H9 (cell line): Measurements from ENCODE around the gene SPAG17. TPM values are rescaled to one million over a fixed set of nuclear protein-coding genes. Genes with fewer than 3 reads are reported as not detected.

Source experiments
- DNase-seq: peaks from one replicate; pipeline ENCODE4 v3.0.0-alpha.2; 2017
- H2AFZ ChIP-seq: one replicate; pipeline ENCODE4 v1.6.1; 2013; ENCODE audit warnings: mild to moderate bottlenecking, low read length, control low read depth, moderate library complexity
- H2AK5ac ChIP-seq: 2 replicates; pipeline ENCODE4 v1.6.1; 2013; ENCODE audit warnings: low read length, control low read depth, mixed read lengths; ENCODE audit not compliant: insufficient read length
- H2BK120ac ChIP-seq: one replicate; pipeline ENCODE4 v1.6.1; 2013; ENCODE audit warnings: low read depth, mild to moderate bottlenecking, low read length, control low read depth, inconsistent platforms; ENCODE audit not compliant: poor library complexity, severe bottlenecking
- H2BK12ac ChIP-seq: 2 replicates; pipeline ENCODE4 v1.6.1; 2013; ENCODE audit warnings: low read length, control low read depth, mixed read lengths, low read depth; ENCODE audit not compliant: insufficient read length
- H2BK15ac ChIP-seq: 2 replicates; pipeline ENCODE4 v1.6.1; 2013; ENCODE audit warnings: low read depth, low read length, control low read depth
- H2BK20ac ChIP-seq: one replicate; pipeline ENCODE4 v1.6.1; 2013; ENCODE audit warnings: low read depth, mild to moderate bottlenecking, low read length, control low read depth, inconsistent platforms; ENCODE audit not compliant: poor library complexity, severe bottlenecking
- H2BK5ac ChIP-seq: 2 replicates; pipeline ENCODE4 v1.6.1; 2013; ENCODE audit warnings: low read length, control low read depth, mixed read lengths; ENCODE audit not compliant: insufficient read length
- H3K14ac ChIP-seq: 2 replicates; pipeline ENCODE4 v1.6.1; 2013; ENCODE audit warnings: low read length, control low read depth; ENCODE audit not compliant: insufficient read depth
- H3K18ac ChIP-seq: 2 replicates; pipeline ENCODE4 v1.6.1; 2013; ENCODE audit warnings: low read depth, mild to moderate bottlenecking, mixed read lengths, low read length, control low read depth; ENCODE audit not compliant: insufficient read length
- H3K23ac ChIP-seq: 2 replicates; pipeline ENCODE4 v1.6.1; 2013; ENCODE audit warnings: low read length, control low read depth, mixed read lengths, low read depth; ENCODE audit not compliant: insufficient read length
- H3K23me2 ChIP-seq: 2 replicates; pipeline ENCODE4 v1.6.1; 2013; ENCODE audit warnings: low read depth, mild to moderate bottlenecking, mixed read lengths, low read length, control low read depth; ENCODE audit not compliant: insufficient read length, poor library complexity, severe bottlenecking
- H3K27ac ChIP-seq: 2 replicates; pipeline ENCODE4 v1.5.1; 2013; ENCODE audit warnings: low read length, control low read depth, mixed read lengths, low read depth; ENCODE audit not compliant: insufficient read length
- H3K27me3 ChIP-seq: 2 replicates; pipeline ENCODE4 v1.6.1; 2013; ENCODE audit warnings: low read length, control low read depth, inconsistent platforms; ENCODE audit not compliant: insufficient read depth
- H3K4ac ChIP-seq: 2 replicates; pipeline ENCODE4 v1.6.1; 2013; ENCODE audit warnings: low read depth, mild to moderate bottlenecking, control low read depth, inconsistent platforms, low read length, moderate library complexity
- H3K4me1 ChIP-seq: 2 replicates; pipeline ENCODE4 v1.6.1; 2013; ENCODE audit warnings: low read length, control low read depth, inconsistent platforms; ENCODE audit not compliant: insufficient read depth
- H3K4me2 ChIP-seq: 2 replicates; pipeline ENCODE4 v1.6.1; 2013; ENCODE audit warnings: low read length, control low read depth, mixed read lengths; ENCODE audit not compliant: insufficient read length, insufficient read depth
- H3K56ac ChIP-seq: 2 replicates; pipeline ENCODE4 v1.6.1; 2013; ENCODE audit warnings: low read depth, mild to moderate bottlenecking, mixed read lengths, low read length, control low read depth; ENCODE audit not compliant: insufficient read length
- H3K79me1 ChIP-seq: 2 replicates; pipeline ENCODE4 v1.6.1; 2013; ENCODE audit warnings: low read depth, mild to moderate bottlenecking, moderate library complexity, low read length, control low read depth, inconsistent platforms; ENCODE audit not compliant: insufficient read depth, poor library complexity, severe bottlenecking
- H3K79me2 ChIP-seq: 2 replicates; pipeline ENCODE4 v1.6.1; 2013; ENCODE audit warnings: low read length, control low read depth, inconsistent platforms; ENCODE audit not compliant: insufficient read depth
- H3K9ac ChIP-seq: 2 replicates; pipeline ENCODE4 v1.6.1; 2013; ENCODE audit warnings: low read length, control low read depth, mixed read lengths; ENCODE audit not compliant: insufficient read length; ENCODE audit errors: extremely low read depth
- H3K9me3 ChIP-seq: one replicate; pipeline ENCODE4 v1.6.1; 2013; ENCODE audit warnings: low read depth, low read length, inconsistent platforms; ENCODE audit not compliant: control insufficient read depth
- H3T11ph ChIP-seq: one replicate; pipeline ENCODE4 v1.6.1; 2013; ENCODE audit warnings: mild to moderate bottlenecking, low read length, control low read depth, inconsistent platforms
- H4K20me1 ChIP-seq: one replicate; pipeline ENCODE4 v1.6.1; 2013; ENCODE audit not compliant: control insufficient read depth, insufficient read length, insufficient read depth
- H4K5ac ChIP-seq: 2 replicates; pipeline ENCODE4 v1.6.1; 2013; ENCODE audit warnings: low read depth, mild to moderate bottlenecking, mixed read lengths, low read length, control low read depth; ENCODE audit not compliant: insufficient read length
- H4K8ac ChIP-seq: replicated peaks from 2 replicates; pipeline ENCODE4 v1.6.1; 2013; ENCODE audit warnings: low read length, control low read depth, mixed read lengths, low read depth; ENCODE audit not compliant: insufficient read length
- H4K91ac ChIP-seq: 2 replicates; pipeline ENCODE4 v1.6.1; 2013; ENCODE audit warnings: low read depth, mild to moderate bottlenecking, moderate library complexity, mixed read lengths, low read length, control low read depth; ENCODE audit not compliant: insufficient read length
- H3K27ac Mint-ChIP-seq, 3 experiments: 2 replicates in 2 of 3; 3 replicates in 1 of 3; pipeline ENCODE4 v1.8.0; 2020 to 2021; ENCODE audit warnings: mixed read lengths in 3 of 3, mild to moderate bottlenecking in 1 of 3, moderate library complexity in 1 of 3
- H3K27me3 Mint-ChIP-seq: 2 replicates; pipeline ENCODE4 v1.8.0; 2021; ENCODE audit warnings: low read depth, mild to moderate bottlenecking, moderate library complexity, mixed read lengths
- H3K36me3 Mint-ChIP-seq, 3 experiments: 2 replicates in 2 of 3; 3 replicates in 1 of 3; pipeline ENCODE4 v1.8.0; 2020 to 2021; ENCODE audit warnings: low read depth in 3 of 3, mixed read lengths in 3 of 3; ENCODE audit not compliant: insufficient read depth in 1 of 3
- H3K4me1 Mint-ChIP-seq, 2 experiments: 2 replicates each; pipeline ENCODE4 v1.8.0; 2020; ENCODE audit warnings: mixed read lengths in 2 of 2
- H3K4me3 Mint-ChIP-seq, 2 experiments: 2 replicates in 1 of 2; 3 replicates in 1 of 2; pipeline ENCODE4 v1.8.0; 2020 to 2021; ENCODE audit warnings: mild to moderate bottlenecking in 2 of 2, mixed read lengths in 2 of 2, moderate library complexity in 1 of 2
- H3K9me3 Mint-ChIP-seq, 2 experiments: 2 replicates in 1 of 2; 3 replicates in 1 of 2; pipeline ENCODE4 v1.8.0; 2020; ENCODE audit warnings: mild to moderate bottlenecking in 2 of 2, mixed read lengths in 2 of 2, moderate library complexity in 1 of 2
- WGBS: extraction: QIAGEN DNeasy Blood & Tissue Kit; methylation state at CpG from one replicate; pipeline ENCODE4 v1.1.7; 2013; ENCODE audit warnings: missing lambda C conversion rate, low lambda C conversion rate, mixed read lengths; ENCODE audit not compliant: insufficient read length; ENCODE audit errors: extremely low coverage; 5-methylcytosine and 5-hydroxymethylcytosine counted together
- total RNA-seq: library from RNA; stranded (reverse); gene quantifications from 2 replicates; pipeline ENCODE4 v1.2.1, GENCODE V29; 2021
- TF ChIP-seq, protein P1 (sequence below): fragments of 200-600 bp; sonication (generic); conservative IDR thresholded peaks from 3 replicates; pipeline ENCODE4 v1.8.0; 2021; ENCODE audit warnings: antibody characterized with exemption, mild to moderate bottlenecking

The SPAG17 gene
- total RNA-seq, 1 experiment from 2014 or later: 0.37 TPM

DNA sequence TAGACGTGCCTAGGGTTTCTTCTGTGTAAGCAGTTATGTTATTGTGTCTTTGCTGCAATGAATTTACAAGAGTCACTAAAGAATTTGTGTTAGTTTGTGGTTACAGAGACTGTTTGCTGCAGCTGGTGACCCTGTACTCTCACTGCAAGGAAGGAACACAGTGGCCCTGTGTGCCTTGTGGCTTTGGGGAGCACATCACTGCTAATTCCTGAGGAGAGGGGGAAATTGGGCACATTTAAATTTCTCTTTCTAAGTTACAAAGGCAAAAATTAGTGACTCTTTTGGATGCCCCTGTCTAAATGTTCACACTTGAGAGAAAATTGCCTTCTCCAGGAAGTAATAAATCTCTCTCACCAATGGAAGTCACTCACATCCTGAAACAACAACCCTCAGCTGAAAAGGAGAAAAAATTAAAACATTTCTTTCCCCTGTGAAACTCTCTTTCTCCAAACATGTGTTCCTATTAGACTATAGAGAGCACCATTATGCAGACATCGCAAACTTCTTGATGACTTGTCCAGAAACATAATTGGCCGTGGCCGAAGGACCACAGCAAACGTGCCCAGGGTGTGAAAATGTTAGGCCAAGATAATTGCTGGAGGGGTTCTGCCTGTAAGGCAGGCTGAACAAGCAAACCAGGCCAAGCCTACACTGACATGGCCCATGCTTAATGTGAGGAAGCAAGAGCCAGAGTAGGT, 32.3 kb upstream of the SPAG17 start:
- no peak overlapping the region for H4K91ac ChIP-seq
- H3K79me1 ChIP-seq: no peaks in the 10 kb centered on the region
- H3K79me2 ChIP-seq: no peaks in the 10 kb centered on the region
- no peak overlapping the region for H3T11ph ChIP-seq
- no peaks in the 10 kb centered on the region for H4K20me1 ChIP-seq
- H3K4me2 ChIP-seq: no peak overlapping the region
- no peak overlapping the region for H3K9ac ChIP-seq
- H3K14ac ChIP-seq: no peak overlapping the region
- no peak overlapping the region for H2BK5ac ChIP-seq
- no peaks in the 10 kb centered on the region for H3K4me1 ChIP-seq
- no peak overlapping the region for H3K56ac ChIP-seq
- H2AFZ ChIP-seq: no peak overlapping the region
- H3K27me3 ChIP-seq: no peaks in the 10 kb centered on the region
- H4K8ac ChIP-seq: no peak overlapping the region
- no peak overlapping the region for H3K27ac ChIP-seq
- no peak overlapping the region for H2BK15ac ChIP-seq
- TF ChIP-seq, protein P1, sequence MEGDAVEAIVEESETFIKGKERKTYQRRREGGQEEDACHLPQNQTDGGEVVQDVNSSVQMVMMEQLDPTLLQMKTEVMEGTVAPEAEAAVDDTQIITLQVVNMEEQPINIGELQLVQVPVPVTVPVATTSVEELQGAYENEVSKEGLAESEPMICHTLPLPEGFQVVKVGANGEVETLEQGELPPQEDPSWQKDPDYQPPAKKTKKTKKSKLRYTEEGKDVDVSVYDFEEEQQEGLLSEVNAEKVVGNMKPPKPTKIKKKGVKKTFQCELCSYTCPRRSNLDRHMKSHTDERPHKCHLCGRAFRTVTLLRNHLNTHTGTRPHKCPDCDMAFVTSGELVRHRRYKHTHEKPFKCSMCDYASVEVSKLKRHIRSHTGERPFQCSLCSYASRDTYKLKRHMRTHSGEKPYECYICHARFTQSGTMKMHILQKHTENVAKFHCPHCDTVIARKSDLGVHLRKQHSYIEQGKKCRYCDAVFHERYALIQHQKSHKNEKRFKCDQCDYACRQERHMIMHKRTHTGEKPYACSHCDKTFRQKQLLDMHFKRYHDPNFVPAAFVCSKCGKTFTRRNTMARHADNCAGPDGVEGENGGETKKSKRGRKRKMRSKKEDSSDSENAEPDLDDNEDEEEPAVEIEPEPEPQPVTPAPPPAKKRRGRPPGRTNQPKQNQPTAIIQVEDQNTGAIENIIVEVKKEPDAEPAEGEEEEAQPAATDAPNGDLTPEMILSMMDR: no peak
- no peak overlapping the region for H3K27ac Mint-ChIP-seq
- H3K9me3 ChIP-seq: no peaks in the 10 kb centered on the region
- no peak overlapping the region for H3K4ac ChIP-seq
- no peak for DNase-seq
- no peaks in the 10 kb centered on the region for H3K23me2 ChIP-seq
- no peak overlapping the region for H2BK120ac ChIP-seq
- no peak overlapping the region for H2BK12ac ChIP-seq
- H3K36me3 Mint-ChIP-seq: no peaks in the 10 kb centered on the region
- no peak overlapping the region for H4K5ac ChIP-seq
- no peak overlapping the region for H3K23ac ChIP-seq
- H3K4me1 Mint-ChIP-seq: no peaks in the 10 kb centered on the region
- H3K18ac ChIP-seq: no peak overlapping the region
- H2BK20ac ChIP-seq: no peak overlapping the region
- WGBS: no CpG with 5 or more reads among the region's 5 CpGs
- no peak overlapping the region for H3K4me3 Mint-ChIP-seq
- H3K27me3 Mint-ChIP-seq: no peaks in the 10 kb centered on the region
- H2AK5ac ChIP-seq: no peak overlapping the region
- no peaks in the 10 kb centered on the region for H3K9me3 Mint-ChIP-seq
